Kidney (tissue), 14 donors: ENCODE results near the gene WWP2. TPM values are rescaled to one million over a fixed set of nuclear protein-coding genes. Genes with fewer than 3 reads are reported as not detected.

Experiments used
- DNase-seq, 5 donors: peaks; one replicate each; pipeline ENCODE4 v3.0.0-alpha.2; 2013 to 2020
- FAIRE-seq: peaks from 2 replicates; lab custom pipeline; 2012; peaks lifted over from hg19 to GRCh38; lab: Jason Lieb, UNC
- H3K27ac ChIP-seq, 2 donors: one replicate each; pipeline ENCODE4 v1.7.0; 2013; ENCODE audit warnings: low read depth in 2 of 2, low read length in 2 of 2, inconsistent platforms in 1 of 2
- H3K27me3 ChIP-seq: one replicate; pipeline ENCODE4 v1.7.1; 2013; ENCODE audit warnings: low read length, inconsistent platforms; ENCODE audit not compliant: control insufficient read depth, insufficient read depth
- H3K36me3 ChIP-seq, 3 donors: one replicate each; pipeline versions ENCODE4 v1.7.0 to v1.7.1; 2013; ENCODE audit warnings: low read length in 3 of 3, control low read depth in 1 of 3, inconsistent platforms in 1 of 3; ENCODE audit not compliant: insufficient read depth in 3 of 3, control insufficient read depth in 2 of 3
- H3K4me1 ChIP-seq, 3 donors: one replicate each; pipeline versions ENCODE4 v1.7.0 to v1.7.1; 2013; ENCODE audit warnings: low read length in 3 of 3, inconsistent platforms in 1 of 3, low read depth in 1 of 3; ENCODE audit not compliant: control insufficient read depth in 2 of 3, insufficient read depth in 2 of 3
- H3K4me3 ChIP-seq, 3 donors: one replicate each; pipeline versions ENCODE4 v1.7.0 to v1.8.1; 2013; ENCODE audit warnings: low read length in 3 of 3, control low read depth in 1 of 3, inconsistent platforms in 1 of 3
- H3K9ac ChIP-seq, 3 donors: one replicate each; pipeline versions ENCODE4 v1.7.0 to v1.7.1; 2013; ENCODE audit warnings: low read length in 3 of 3, control low read depth in 1 of 3, inconsistent platforms in 1 of 3
- H3K9me3 ChIP-seq, 3 donors: one replicate each; pipeline versions ENCODE4 v1.7.0 to v1.7.1; 2013; ENCODE audit warnings: low read length in 3 of 3, control low read depth in 1 of 3, inconsistent platforms in 1 of 3; ENCODE audit not compliant: control insufficient read depth in 2 of 3, insufficient read depth in 1 of 3
- intact Hi-C: fragments of 100-400 bp; cut with DNase I; formaldehyde crosslinking; loops from one replicate; pipeline ENCODE4 v1.11.1; 2022
- polyA plus RNA-seq: library from polyadenylated mRNA; stranded (reverse); fragments of 350-450 nt; fragmentation: Illumina TruSeq; extraction: RNeasy Lipid Tissue Mini Kit (QIAGEN cat#74804); gene quantifications from one replicate; pipeline ENCODE4 v1.2.3, GENCODE V29; 2014; ENCODE audit warnings: low read depth, low replicate concordance; ENCODE audit not compliant: insufficient read depth
- total RNA-seq: library from RNA; stranded (reverse); fragmentation: NEBNext Ultra II Directional; extraction: Animal tissue kit (Norgen Biotek cat#: 25700); gene quantifications from one replicate; pipeline ENCODE4 v1.2.1, GENCODE V29; 2021
- TF ChIP-seq, protein P1 (sequence below): IDR thresholded peaks from 3 replicates; pipeline ENCODE4 v1.5.1; 2012; ENCODE audit warnings: mild to moderate bottlenecking, moderate library complexity, borderline replicate concordance; ENCODE audit not compliant: insufficient read depth; ENCODE audit errors: extremely low read depth
- donor health status: control.
- donor health status: control.
- donor health status: control.
- donor health status: control.
- donor health status: control.
- donor health status: DM: yes; HTN: yes; CAD: no.
- donor health status: Normal renal cell carcinoma (clear cell type).

WWP2 gene
- total and polyA plus RNA-seq, 2 donors from 2014 or later = 30.0 to 128 TPM

DNA sequence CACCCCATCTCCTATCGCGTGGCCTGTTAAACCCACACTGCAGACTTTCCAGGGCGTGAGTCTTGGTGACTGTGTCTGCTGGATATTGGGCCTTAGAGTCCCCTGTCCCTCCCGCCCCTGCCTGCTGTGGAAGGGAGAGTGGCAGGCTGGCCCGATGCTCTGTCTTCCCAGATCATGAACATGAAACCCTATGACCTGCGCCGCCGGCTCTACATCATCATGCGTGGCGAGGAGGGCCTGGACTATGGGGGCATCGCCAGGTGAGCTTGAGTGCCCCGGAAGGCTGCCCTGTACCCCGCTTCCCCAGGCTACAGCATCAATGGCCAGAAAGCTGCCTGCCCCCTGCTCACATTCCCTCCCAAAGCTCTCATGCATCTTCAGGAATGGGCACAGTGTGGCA, 169.5 kb downstream of the WWP2 start:
- H3K4me3 ChIP-seq = no peak overlapping the region
- FAIRE-seq = no peak

DNA sequence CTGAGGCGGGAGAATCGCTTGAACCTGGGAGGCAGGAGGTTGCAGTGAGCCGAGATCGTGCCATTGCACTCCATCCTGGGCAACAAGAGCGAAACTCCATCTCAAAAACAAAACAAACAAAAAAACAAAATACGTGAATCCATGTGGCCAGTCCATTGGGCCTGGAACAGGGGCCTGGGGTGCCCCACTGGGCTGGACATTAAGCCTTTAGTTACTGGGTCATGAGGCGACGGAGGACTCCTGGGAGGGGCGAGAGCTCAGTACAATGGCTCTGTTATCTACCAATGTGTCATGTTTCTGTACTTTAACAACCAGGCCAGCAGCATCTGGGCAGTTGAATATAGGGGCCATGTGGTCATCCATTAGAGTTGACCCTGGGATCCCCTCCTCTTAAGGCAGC, 170.1 kb downstream of the WWP2 start:
- no peak overlapping the region for H3K27ac ChIP-seq
- H3K4me3 ChIP-seq = no peak overlapping the region
- FAIRE-seq (no peak), DNase-seq (no peak)
- no peak overlapping the region for H3K9ac ChIP-seq
- peaks cover 0 to 3% (median 2%) of the 10 kb centered on the region in 3 donors for H3K4me1 ChIP-seq
- H3K36me3 ChIP-seq = peaks cover 0 to 72% (median 42%) of the 10 kb centered on the region in 3 donors
- intact Hi-C loops = loop anchor here (10.0 kb wide), 1 partner anchor 137 kb away; no protein-coding TSS in a partner anchor
- H3K9me3 ChIP-seq = no peaks in the 10 kb centered on the region
- TF ChIP-seq, protein P1, sequence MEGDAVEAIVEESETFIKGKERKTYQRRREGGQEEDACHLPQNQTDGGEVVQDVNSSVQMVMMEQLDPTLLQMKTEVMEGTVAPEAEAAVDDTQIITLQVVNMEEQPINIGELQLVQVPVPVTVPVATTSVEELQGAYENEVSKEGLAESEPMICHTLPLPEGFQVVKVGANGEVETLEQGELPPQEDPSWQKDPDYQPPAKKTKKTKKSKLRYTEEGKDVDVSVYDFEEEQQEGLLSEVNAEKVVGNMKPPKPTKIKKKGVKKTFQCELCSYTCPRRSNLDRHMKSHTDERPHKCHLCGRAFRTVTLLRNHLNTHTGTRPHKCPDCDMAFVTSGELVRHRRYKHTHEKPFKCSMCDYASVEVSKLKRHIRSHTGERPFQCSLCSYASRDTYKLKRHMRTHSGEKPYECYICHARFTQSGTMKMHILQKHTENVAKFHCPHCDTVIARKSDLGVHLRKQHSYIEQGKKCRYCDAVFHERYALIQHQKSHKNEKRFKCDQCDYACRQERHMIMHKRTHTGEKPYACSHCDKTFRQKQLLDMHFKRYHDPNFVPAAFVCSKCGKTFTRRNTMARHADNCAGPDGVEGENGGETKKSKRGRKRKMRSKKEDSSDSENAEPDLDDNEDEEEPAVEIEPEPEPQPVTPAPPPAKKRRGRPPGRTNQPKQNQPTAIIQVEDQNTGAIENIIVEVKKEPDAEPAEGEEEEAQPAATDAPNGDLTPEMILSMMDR = no peak
- no peaks in the 10 kb centered on the region for H3K27me3 ChIP-seq

More for the DNA sequence above, 169.5 kb downstream of the WWP2 start:
- peaks cover 0 to 67% (median 36%) of the 10 kb centered on the region in 3 donors for H3K36me3 ChIP-seq
- no peaks in the 10 kb centered on the region for H3K9me3 ChIP-seq
- peaks cover 0 to 3% (median 2%) of the 10 kb centered on the region in 3 donors for H3K4me1 ChIP-seq
- H3K9ac ChIP-seq = no peak overlapping the region
- TF ChIP-seq, protein P1 = no peak
- no peaks in the 10 kb centered on the region for H3K27me3 ChIP-seq
- intact Hi-C loops = loop anchor here (10.0 kb wide), 1 partner anchor 137 kb away; no protein-coding TSS in a partner anchor
- no peak for DNase-seq
- H3K27ac ChIP-seq = no peak overlapping the region

- Histone ChIP-seq H3K4me3 (no peak overlapping the region), H3K4me1 (peaks cover 0 to 3% (median 2%) of the 10 kb centered on the region in 3 donors), H3K9ac (no peak overlapping the region), H3K27ac (no peak overlapping the region), H3K9me3 (no peaks in the 10 kb centered on the region), H3K27me3 (no peaks in the 10 kb centered on the region), H3K36me3 (peaks cover 0 to 78% (median 45%) of the 10 kb centered on the region in 3 donors)
- TF ChIP-seq, protein P1 = no peak
- DNase-seq (no peak), FAIRE-seq (no peak)
- intact Hi-C loops = loop anchor here (10.0 kb wide), 1 partner anchor 138 kb away; no protein-coding TSS in a partner anchor
These were observed 170.7 kb downstream of the WWP2 start for GRCh38 chr16:69932691-69933392.
